H9 (cell line): ENCODE data around the gene NPAS3. TPM values are rescaled to one million over a fixed set of nuclear protein-coding genes. Genes with fewer than 3 reads are reported as not detected.

Experiments used
- DNase-seq: peaks from one replicate; pipeline ENCODE4 v3.0.0-alpha.2; 2017
- H2AFZ ChIP-seq: one replicate; pipeline ENCODE4 v1.6.1; 2013; ENCODE audit warnings: mild to moderate bottlenecking, low read length, control low read depth, moderate library complexity
- H2AK5ac ChIP-seq: 2 replicates; pipeline ENCODE4 v1.6.1; 2013; ENCODE audit warnings: low read length, control low read depth, mixed read lengths; ENCODE audit not compliant: insufficient read length
- H2BK120ac ChIP-seq: one replicate; pipeline ENCODE4 v1.6.1; 2013; ENCODE audit warnings: low read depth, mild to moderate bottlenecking, low read length, control low read depth, inconsistent platforms; ENCODE audit not compliant: poor library complexity, severe bottlenecking
- H2BK12ac ChIP-seq: 2 replicates; pipeline ENCODE4 v1.6.1; 2013; ENCODE audit warnings: low read length, control low read depth, mixed read lengths, low read depth; ENCODE audit not compliant: insufficient read length
- H2BK15ac ChIP-seq: 2 replicates; pipeline ENCODE4 v1.6.1; 2013; ENCODE audit warnings: low read depth, low read length, control low read depth
- H2BK20ac ChIP-seq: one replicate; pipeline ENCODE4 v1.6.1; 2013; ENCODE audit warnings: low read depth, mild to moderate bottlenecking, low read length, control low read depth, inconsistent platforms; ENCODE audit not compliant: poor library complexity, severe bottlenecking
- H2BK5ac ChIP-seq: 2 replicates; pipeline ENCODE4 v1.6.1; 2013; ENCODE audit warnings: low read length, control low read depth, mixed read lengths; ENCODE audit not compliant: insufficient read length
- H3K14ac ChIP-seq: 2 replicates; pipeline ENCODE4 v1.6.1; 2013; ENCODE audit warnings: low read length, control low read depth; ENCODE audit not compliant: insufficient read depth
- H3K18ac ChIP-seq: 2 replicates; pipeline ENCODE4 v1.6.1; 2013; ENCODE audit warnings: low read depth, mild to moderate bottlenecking, mixed read lengths, low read length, control low read depth; ENCODE audit not compliant: insufficient read length
- H3K23ac ChIP-seq: 2 replicates; pipeline ENCODE4 v1.6.1; 2013; ENCODE audit warnings: low read length, control low read depth, mixed read lengths, low read depth; ENCODE audit not compliant: insufficient read length
- H3K23me2 ChIP-seq: 2 replicates; pipeline ENCODE4 v1.6.1; 2013; ENCODE audit warnings: low read depth, mild to moderate bottlenecking, mixed read lengths, low read length, control low read depth; ENCODE audit not compliant: insufficient read length, poor library complexity, severe bottlenecking
- H3K27ac ChIP-seq: 2 replicates; pipeline ENCODE4 v1.5.1; 2013; ENCODE audit warnings: low read length, control low read depth, mixed read lengths, low read depth; ENCODE audit not compliant: insufficient read length
- H3K27me3 ChIP-seq: 2 replicates; pipeline ENCODE4 v1.6.1; 2013; ENCODE audit warnings: low read length, control low read depth, inconsistent platforms; ENCODE audit not compliant: insufficient read depth
- H3K4ac ChIP-seq: 2 replicates; pipeline ENCODE4 v1.6.1; 2013; ENCODE audit warnings: low read depth, mild to moderate bottlenecking, control low read depth, inconsistent platforms, low read length, moderate library complexity
- H3K4me1 ChIP-seq: 2 replicates; pipeline ENCODE4 v1.6.1; 2013; ENCODE audit warnings: low read length, control low read depth, inconsistent platforms; ENCODE audit not compliant: insufficient read depth
- H3K4me2 ChIP-seq: 2 replicates; pipeline ENCODE4 v1.6.1; 2013; ENCODE audit warnings: low read length, control low read depth, mixed read lengths; ENCODE audit not compliant: insufficient read length, insufficient read depth
- H3K56ac ChIP-seq: 2 replicates; pipeline ENCODE4 v1.6.1; 2013; ENCODE audit warnings: low read depth, mild to moderate bottlenecking, mixed read lengths, low read length, control low read depth; ENCODE audit not compliant: insufficient read length
- H3K79me1 ChIP-seq: 2 replicates; pipeline ENCODE4 v1.6.1; 2013; ENCODE audit warnings: low read depth, mild to moderate bottlenecking, moderate library complexity, low read length, control low read depth, inconsistent platforms; ENCODE audit not compliant: insufficient read depth, poor library complexity, severe bottlenecking
- H3K79me2 ChIP-seq: 2 replicates; pipeline ENCODE4 v1.6.1; 2013; ENCODE audit warnings: low read length, control low read depth, inconsistent platforms; ENCODE audit not compliant: insufficient read depth
- H3K9ac ChIP-seq: 2 replicates; pipeline ENCODE4 v1.6.1; 2013; ENCODE audit warnings: low read length, control low read depth, mixed read lengths; ENCODE audit not compliant: insufficient read length; ENCODE audit errors: extremely low read depth
- H3K9me3 ChIP-seq: one replicate; pipeline ENCODE4 v1.6.1; 2013; ENCODE audit warnings: low read depth, low read length, inconsistent platforms; ENCODE audit not compliant: control insufficient read depth
- H3T11ph ChIP-seq: one replicate; pipeline ENCODE4 v1.6.1; 2013; ENCODE audit warnings: mild to moderate bottlenecking, low read length, control low read depth, inconsistent platforms
- H4K20me1 ChIP-seq: one replicate; pipeline ENCODE4 v1.6.1; 2013; ENCODE audit not compliant: control insufficient read depth, insufficient read length, insufficient read depth
- H4K5ac ChIP-seq: 2 replicates; pipeline ENCODE4 v1.6.1; 2013; ENCODE audit warnings: low read depth, mild to moderate bottlenecking, mixed read lengths, low read length, control low read depth; ENCODE audit not compliant: insufficient read length
- H4K8ac ChIP-seq: replicated peaks from 2 replicates; pipeline ENCODE4 v1.6.1; 2013; ENCODE audit warnings: low read length, control low read depth, mixed read lengths, low read depth; ENCODE audit not compliant: insufficient read length
- H4K91ac ChIP-seq: 2 replicates; pipeline ENCODE4 v1.6.1; 2013; ENCODE audit warnings: low read depth, mild to moderate bottlenecking, moderate library complexity, mixed read lengths, low read length, control low read depth; ENCODE audit not compliant: insufficient read length
- H3K27ac Mint-ChIP-seq, 3 experiments: 2 replicates in 2 of 3; 3 replicates in 1 of 3; pipeline ENCODE4 v1.8.0; 2020 to 2021; ENCODE audit warnings: mixed read lengths in 3 of 3, mild to moderate bottlenecking in 1 of 3, moderate library complexity in 1 of 3
- H3K27me3 Mint-ChIP-seq: 2 replicates; pipeline ENCODE4 v1.8.0; 2021; ENCODE audit warnings: low read depth, mild to moderate bottlenecking, moderate library complexity, mixed read lengths
- H3K36me3 Mint-ChIP-seq, 3 experiments: 2 replicates in 2 of 3; 3 replicates in 1 of 3; pipeline ENCODE4 v1.8.0; 2020 to 2021; ENCODE audit warnings: low read depth in 3 of 3, mixed read lengths in 3 of 3; ENCODE audit not compliant: insufficient read depth in 1 of 3
- H3K4me1 Mint-ChIP-seq, 2 experiments: 2 replicates each; pipeline ENCODE4 v1.8.0; 2020; ENCODE audit warnings: mixed read lengths in 2 of 2
- H3K4me3 Mint-ChIP-seq, 2 experiments: 2 replicates in 1 of 2; 3 replicates in 1 of 2; pipeline ENCODE4 v1.8.0; 2020 to 2021; ENCODE audit warnings: mild to moderate bottlenecking in 2 of 2, mixed read lengths in 2 of 2, moderate library complexity in 1 of 2
- H3K9me3 Mint-ChIP-seq, 2 experiments: 2 replicates in 1 of 2; 3 replicates in 1 of 2; pipeline ENCODE4 v1.8.0; 2020; ENCODE audit warnings: mild to moderate bottlenecking in 2 of 2, mixed read lengths in 2 of 2, moderate library complexity in 1 of 2
- WGBS: extraction: QIAGEN DNeasy Blood & Tissue Kit; methylation state at CpG from one replicate; pipeline ENCODE4 v1.1.7; 2013; ENCODE audit warnings: missing lambda C conversion rate, low lambda C conversion rate, mixed read lengths; ENCODE audit not compliant: insufficient read length; ENCODE audit errors: extremely low coverage; 5-methylcytosine and 5-hydroxymethylcytosine counted together
- total RNA-seq: library from RNA; stranded (reverse); gene quantifications from 2 replicates; pipeline ENCODE4 v1.2.1, GENCODE V29; 2021
- TF ChIP-seq, protein P1 (sequence below): fragments of 200-600 bp; sonication (generic); conservative IDR thresholded peaks from 3 replicates; pipeline ENCODE4 v1.8.0; 2021; ENCODE audit warnings: antibody characterized with exemption, mild to moderate bottlenecking

Gene NPAS3
- total RNA-seq, 1 experiment from 2014 or later: 0.17 TPM

DNA sequence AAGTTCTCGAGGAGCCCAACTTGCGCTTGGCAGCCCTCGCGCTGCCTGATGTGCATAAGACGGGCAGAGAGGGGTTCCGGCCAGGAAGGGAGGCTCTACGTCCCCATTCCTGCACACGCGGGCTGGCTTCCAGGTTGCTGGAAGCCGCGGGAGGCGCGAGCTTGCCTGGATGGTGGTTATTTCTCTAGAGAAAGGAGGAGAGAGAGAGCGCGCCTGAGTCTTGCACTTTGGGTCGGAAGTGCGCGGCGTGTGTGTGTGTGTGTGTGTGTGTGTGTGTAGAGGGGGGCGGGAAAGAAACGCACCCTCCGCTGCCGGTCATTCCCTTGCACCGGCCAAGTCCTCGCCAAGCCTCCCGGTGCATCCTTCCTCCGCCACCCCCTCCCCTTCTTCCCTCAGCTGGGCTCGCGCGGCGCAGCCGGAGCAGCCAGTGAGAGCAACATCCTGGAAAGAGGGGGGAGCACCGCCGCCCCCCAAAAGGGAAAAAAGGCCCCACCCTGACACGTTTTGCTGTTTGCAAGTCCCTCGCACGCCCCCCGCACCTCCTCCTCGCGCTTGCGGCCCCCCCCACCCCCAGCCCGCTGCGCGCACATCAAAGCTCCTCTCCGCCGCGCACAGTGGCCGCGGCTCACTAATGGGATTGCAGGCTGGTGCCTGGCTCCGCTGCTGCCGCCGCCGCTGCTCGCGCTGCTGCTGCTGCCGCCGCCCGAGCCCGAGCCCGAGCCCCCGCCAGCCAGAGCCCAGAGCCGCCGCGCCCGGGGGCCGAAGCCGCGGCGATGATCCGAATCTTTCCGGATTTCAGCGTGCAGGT, 4.4 kb upstream of the NPAS3 start:
- DNase-seq: peak; percentile 64
- Histone ChIP-seq H2AK5ac (no peak overlapping the region), H3K14ac (peak overlapping the region; percentile 41; the same call in 1 of the 2 replicates), H4K5ac (no peak overlapping the region), H3K18ac (no peak overlapping the region), H4K20me1 (no peaks in the 10 kb centered on the region), H3K56ac (no peak overlapping the region), H3K79me2 (no peaks in the 10 kb centered on the region), H2BK5ac (no peak overlapping the region), H3K79me1 (no peaks in the 10 kb centered on the region), H3K4me1 (no peaks in the 10 kb centered on the region; the same call in 1 of the 2 replicates), H2BK15ac (no peak overlapping the region), H2BK20ac (no peak overlapping the region), H3K27ac (no peak overlapping the region), H3K27me3 (peaks cover 37% of the 10 kb centered on the region), H3T11ph (no peak overlapping the region), H4K8ac (no peak overlapping the region), H3K9me3 (no peaks in the 10 kb centered on the region), H2BK12ac (no peak overlapping the region), H3K4me2 (peak overlapping the region; percentile 85), H2BK120ac (no peak overlapping the region), H2AFZ (no peak overlapping the region), H3K23me2 (peaks cover 32% of the 10 kb centered on the region), H3K4ac (no peak overlapping the region), H3K9ac (peak overlapping the region; percentile 40), H4K91ac (no peak overlapping the region), H3K23ac (no peak overlapping the region)
- Mint-ChIP-seq H3K27ac (peak overlapping the region in 1 of 3 experiments; percentile 92; a peak in 2 of 7 replicates), H3K4me1 (peaks cover 36 to 38% of the 10 kb centered on the region in 2 experiments), H3K9me3 (no peaks in the 10 kb centered on the region; a peak in 1 of 5 replicates), H3K4me3 (peak overlapping the region; percentile 70 to 91), H3K36me3 (no peaks in the 10 kb centered on the region; a peak in 1 of 7 replicates), H3K27me3 (peaks cover 86% of the 10 kb centered on the region)
- TF ChIP-seq, protein P1, sequence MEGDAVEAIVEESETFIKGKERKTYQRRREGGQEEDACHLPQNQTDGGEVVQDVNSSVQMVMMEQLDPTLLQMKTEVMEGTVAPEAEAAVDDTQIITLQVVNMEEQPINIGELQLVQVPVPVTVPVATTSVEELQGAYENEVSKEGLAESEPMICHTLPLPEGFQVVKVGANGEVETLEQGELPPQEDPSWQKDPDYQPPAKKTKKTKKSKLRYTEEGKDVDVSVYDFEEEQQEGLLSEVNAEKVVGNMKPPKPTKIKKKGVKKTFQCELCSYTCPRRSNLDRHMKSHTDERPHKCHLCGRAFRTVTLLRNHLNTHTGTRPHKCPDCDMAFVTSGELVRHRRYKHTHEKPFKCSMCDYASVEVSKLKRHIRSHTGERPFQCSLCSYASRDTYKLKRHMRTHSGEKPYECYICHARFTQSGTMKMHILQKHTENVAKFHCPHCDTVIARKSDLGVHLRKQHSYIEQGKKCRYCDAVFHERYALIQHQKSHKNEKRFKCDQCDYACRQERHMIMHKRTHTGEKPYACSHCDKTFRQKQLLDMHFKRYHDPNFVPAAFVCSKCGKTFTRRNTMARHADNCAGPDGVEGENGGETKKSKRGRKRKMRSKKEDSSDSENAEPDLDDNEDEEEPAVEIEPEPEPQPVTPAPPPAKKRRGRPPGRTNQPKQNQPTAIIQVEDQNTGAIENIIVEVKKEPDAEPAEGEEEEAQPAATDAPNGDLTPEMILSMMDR: no peak
- WGBS: no CpG with 5 or more reads among the region's 72 CpGs
